Transverse colon (tissue), 4 donors: ENCODE results near the gene CFAP65.

ENCODE experiments used
- CTCF ChIP-seq, 5 experiments: fragments of 200-600 bp in 3 of 5; fragments of 450-650 bp in 2 of 5; sonication (generic) in 3 of 5; IDR thresholded peaks; 1 replicate in 2 of 5; 2 replicates in 3 of 5; pipeline ENCODE4 v1.5.1; 2016 to 2017; ENCODE audit warnings: antibody characterized with exemption in 5 of 5, inconsistent platforms in 3 of 5, mild to moderate bottlenecking in 2 of 5, moderate library complexity in 1 of 5
- EP300 ChIP-seq: sonication (generic); formaldehyde crosslinking; IDR thresholded peaks from one replicate; pipeline ENCODE4 v1.6.1; 2017; ENCODE audit warnings: antibody characterized with exemption, low read depth
- POLR2A ChIP-seq: fragments of 450-650 bp; IDR thresholded peaks from one replicate; pipeline ENCODE4 v1.6.1; 2016; ENCODE audit warnings: antibody characterized with exemption, mild to moderate bottlenecking, moderate library complexity
- POLR2AphosphoS5 ChIP-seq, 3 donors: sonication (generic); formaldehyde crosslinking; IDR thresholded peaks; one replicate each; pipeline ENCODE4 v1.6.1; 2016; ENCODE audit warnings: antibody characterized with exemption in 3 of 3

DNA sequence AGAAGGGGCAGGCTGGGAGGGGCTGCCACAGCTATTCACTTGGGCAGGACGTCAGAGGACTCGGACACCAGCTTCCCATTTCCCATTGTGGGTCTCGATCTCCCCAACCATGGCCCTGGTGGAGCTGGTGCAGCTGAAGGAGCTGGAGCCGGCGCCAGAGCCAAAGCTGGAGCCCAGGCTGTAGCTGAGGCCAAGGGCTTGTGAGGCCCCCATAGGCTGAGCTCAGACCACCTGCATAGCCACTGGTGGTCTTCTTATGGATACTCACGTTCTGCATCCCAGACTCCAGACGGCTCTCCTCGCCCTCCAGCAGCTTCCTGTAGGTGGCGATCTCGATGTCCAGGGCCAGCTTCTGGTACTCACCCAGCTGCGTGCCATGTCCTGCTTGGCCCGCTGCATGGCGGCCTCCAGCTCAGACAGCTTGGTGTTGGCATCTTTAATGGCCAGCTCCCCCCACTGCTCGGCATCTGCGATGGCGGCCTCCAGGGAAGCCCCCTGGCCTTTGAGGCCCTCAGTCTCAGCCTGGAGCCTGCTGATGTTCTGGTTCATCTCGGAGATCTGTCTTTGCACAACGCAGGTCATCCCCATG is 87.9 kb downstream of the CFAP65 start:
- no peak for TF ChIP-seq CTCF (IDR thresholded peaks at IDR 0.05)
- TF ChIP-seq POLR2A: no peak
- no peak for TF ChIP-seq POLR2AphosphoS5 (IDR thresholded peaks at IDR 0.05)
- no peak for TF ChIP-seq EP300
